Adipose tissue (tissue), 3 donors: ENCODE measurements around the gene C17orf78. TPM values are rescaled to one million over a fixed set of nuclear protein-coding genes. Genes with fewer than 3 reads are reported as not detected.
"Not testable (repeated sequence)": the region's sequence is repeated elsewhere in the genome, so short reads cannot be mapped to it uniquely, and the experiment has no call there.

Experiments used
- H3K27ac ChIP-seq: one replicate; pipeline ENCODE4 v1.5.1; 2013; ENCODE audit warnings: low read depth, low read length
- WGBS, 3 donors: extraction: QIAGEN DNeasy Blood & Tissue Kit; methylation state at CpG; one replicate each; pipeline ENCODE4 v1.1.7; 2013; 5-methylcytosine and 5-hydroxymethylcytosine counted together
- polyA plus RNA-seq, 3 donors: library from polyadenylated mRNA; stranded (reverse); fragments of 200-250 nt; gene quantifications; one replicate each; pipeline ENCODE4 v1.2.3, GENCODE V29; 2013
- donor health status: healthy with polysubstance abuse.
- donor health status: Bipolar disorder and iron deficiency.
- donor health status: healthy.

C17orf78 gene
- polyA plus RNA-seq, 3 donors: not detected

DNA sequence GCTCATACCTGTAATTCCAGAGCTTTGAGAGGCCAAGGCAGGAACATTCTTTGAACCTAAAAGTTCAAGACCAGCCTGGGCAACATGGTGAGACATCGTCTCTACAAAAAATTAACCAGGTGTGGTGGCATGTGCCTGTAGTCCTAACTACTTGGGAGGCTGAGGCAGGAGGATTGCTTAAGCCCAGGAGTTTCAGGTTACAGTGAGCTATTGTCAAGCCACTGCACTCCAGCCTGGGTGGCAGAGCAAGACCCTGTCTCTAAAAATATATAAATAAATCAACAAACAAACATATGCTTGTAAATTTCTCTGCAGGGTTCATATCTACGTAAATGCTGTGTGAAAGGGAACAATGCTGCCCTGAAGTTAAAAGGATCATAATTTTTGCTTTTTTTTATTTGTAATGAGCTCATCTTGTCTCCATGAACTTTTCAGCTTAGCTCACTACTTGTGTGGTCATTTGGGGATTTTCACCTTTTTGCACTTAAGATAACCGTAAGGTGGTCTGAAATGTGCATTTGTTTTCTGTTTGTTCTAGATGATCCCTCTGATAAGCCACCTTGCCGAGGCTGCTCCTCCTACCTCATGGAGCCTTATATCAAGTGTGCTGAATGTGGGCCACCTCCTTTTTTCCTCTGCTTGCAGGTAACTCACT lies 47.3 kb downstream of the C17orf78 start:
- no peak overlapping the region for H3K27ac ChIP-seq
- WGBS, 3 donors: 59 to 92% (median 77%) methylated on average over 4 of the region's 4 CpGs

DNA sequence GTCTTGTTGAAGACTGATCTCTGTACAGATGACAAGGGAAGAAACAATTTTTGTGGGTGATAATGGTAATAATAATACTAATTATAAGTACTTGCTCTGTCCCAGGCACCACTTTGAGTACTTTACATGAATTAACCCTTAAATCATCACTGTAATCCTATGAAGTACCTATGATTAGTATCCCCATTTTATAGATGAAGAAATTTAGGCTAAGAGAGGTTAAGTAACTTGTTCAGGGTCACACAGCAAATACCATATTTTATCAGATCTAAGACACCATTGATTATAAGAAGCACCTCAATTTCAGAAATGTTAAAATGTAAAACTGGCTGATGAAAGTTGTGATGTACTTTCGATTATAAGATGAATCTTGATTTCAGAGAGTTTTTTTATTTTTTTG lies 49.5 kb downstream of the C17orf78 start:
- 95 to 97% (median 97%) methylated on average over 1 of the region's 1 CpG for WGBS, 3 donors
- H3K27ac ChIP-seq: no peak overlapping the region

DNA sequence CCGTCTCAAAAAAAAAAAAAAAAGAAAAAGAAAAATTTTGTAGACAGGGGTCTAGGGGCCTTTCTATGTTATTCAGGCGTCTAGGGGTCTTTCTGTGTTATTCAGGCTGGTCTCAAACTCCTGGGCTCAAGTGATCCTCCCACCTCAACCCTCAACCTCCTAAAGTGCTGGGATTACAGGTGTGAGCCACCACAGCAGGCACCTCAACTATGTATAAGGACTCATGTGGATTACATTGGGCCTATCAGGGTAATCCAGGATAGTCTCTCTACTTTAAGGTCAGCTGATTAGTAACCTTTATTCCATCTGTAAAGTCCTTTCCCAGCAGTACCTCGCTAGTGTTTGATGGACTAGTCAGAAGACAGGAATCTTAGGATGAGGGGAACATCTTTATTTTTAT lies 53.3 kb downstream of the C17orf78 start:
- WGBS, 3 donors: 90 to 93% (median 93%) methylated on average over 3 of the region's 3 CpGs
- H3K27ac ChIP-seq: no peak overlapping the region

DNA sequence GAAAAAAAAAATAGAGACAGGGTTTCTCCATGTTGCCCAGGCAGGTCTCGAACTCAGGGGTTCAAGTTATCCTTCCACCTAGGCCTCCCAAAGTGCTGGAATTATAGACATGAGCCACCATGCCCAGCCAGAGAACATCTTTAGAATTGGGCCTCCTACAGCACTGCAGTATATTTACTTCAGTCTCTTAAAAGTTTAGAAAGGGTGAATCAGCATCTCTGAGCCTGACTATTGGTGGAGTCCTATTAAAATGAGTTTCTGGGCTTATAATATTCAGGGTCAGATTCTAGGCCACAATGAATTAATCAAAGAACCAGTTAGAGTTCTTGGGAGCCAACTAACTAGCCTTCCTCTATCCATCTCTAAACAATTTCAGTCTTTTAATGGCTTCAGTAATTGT lies 53.7 kb downstream of the C17orf78 start:
- 95 to 100% (median 96%) methylated on average over 1 of the region's 1 CpG for WGBS, 3 donors
- H3K27ac ChIP-seq: no peak overlapping the region

DNA sequence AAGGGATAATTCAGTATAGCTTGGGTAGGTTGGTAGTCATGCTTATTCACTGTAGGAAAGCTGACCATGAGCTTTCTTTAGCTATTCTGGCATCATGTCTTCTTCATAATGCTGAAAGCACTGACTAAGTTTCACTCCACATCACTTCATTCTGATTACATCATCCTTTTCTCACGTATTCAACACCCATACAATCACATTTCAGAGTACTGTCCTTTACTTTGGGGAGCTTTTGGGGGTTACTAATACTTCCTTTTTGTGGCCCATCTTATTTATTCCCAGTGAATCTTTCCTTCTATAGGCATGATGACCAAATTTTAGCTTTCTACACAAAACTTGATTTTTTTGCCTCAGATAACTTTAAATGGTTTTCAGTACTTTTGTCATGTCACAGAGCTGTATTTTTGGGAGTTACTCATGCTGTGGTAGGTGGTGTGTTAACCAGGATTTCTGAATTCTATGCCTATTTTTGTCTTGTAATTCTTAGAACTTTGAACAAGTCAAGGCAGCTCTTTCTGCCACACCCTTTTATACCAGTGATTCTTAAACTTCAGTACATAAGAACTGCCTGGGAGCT lies 54.4 kb downstream of the C17orf78 start:
- no peak overlapping the region for H3K27ac ChIP-seq
- 43 to 72% (median 50%) methylated on average over 1 of the region's 1 CpG for WGBS, 3 donors

DNA sequence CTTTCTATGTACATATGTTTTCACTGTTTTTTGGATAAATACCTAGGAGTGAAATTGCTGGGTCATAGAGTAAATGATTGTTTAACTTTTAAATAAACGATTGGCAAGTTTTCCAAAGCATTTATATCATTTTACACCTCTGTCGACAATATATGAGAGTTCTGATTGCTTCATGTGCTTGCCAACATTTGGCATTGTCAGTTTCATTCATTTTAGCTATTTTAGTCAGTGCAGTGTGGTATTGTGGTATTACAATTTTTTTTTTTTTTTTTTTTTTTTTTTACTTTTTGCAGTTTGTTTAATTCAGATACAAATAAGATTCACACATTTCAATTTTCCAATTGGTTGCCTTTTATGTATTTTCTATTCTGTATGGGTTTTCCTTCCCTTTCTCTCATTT lies 56.9 kb downstream of the C17orf78 start:
- WGBS, 3 donors: 92 to 97% (median 96%) methylated on average over 2 of the region's 2 CpGs
- H3K27ac ChIP-seq: no peak overlapping the region

DNA sequence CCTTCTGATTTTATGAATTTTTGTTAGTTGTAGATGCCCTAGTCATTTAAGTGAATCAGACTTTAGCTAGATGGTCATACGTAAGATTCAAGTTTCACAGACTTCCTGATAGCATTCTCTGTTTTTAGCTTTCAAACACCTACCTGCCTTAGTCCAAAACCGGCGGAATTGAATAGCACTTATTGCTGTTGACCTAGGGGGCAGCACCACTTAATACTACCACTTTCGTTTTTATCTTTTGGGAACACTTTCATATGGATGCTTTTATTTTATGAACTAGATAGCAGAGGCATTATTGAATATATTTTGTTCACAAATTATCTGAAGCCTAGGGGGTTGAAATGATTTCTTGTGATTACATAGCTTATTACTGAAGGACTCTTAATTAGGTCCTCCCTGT lies 62.4 kb downstream of the C17orf78 start:
- 75 to 81% (median 80%) methylated on average over 4 of the region's 4 CpGs for WGBS, 3 donors
- no peak overlapping the region for H3K27ac ChIP-seq

DNA sequence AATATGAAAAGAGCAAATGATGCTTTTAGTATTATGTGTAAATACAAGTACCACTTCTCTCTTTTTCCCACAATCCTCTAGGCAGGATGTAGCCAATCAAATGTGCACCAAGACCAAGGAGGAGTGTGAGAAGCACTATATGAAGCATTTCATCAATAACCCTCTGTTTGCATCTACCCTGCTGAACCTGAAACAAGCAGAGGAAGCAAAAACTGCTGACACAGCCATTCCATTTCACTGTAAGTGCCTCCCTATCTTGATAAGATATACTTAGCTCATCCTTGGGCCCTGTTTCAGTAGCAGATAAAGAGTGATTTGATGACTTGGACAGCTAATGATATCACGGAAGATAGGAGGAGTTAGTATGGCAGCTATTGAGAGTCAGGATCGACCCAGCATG lies 64.6 kb downstream of the C17orf78 start:
- 91 to 96% (median 95%) methylated on average over 2 of the region's 2 CpGs for WGBS, 3 donors

DNA sequence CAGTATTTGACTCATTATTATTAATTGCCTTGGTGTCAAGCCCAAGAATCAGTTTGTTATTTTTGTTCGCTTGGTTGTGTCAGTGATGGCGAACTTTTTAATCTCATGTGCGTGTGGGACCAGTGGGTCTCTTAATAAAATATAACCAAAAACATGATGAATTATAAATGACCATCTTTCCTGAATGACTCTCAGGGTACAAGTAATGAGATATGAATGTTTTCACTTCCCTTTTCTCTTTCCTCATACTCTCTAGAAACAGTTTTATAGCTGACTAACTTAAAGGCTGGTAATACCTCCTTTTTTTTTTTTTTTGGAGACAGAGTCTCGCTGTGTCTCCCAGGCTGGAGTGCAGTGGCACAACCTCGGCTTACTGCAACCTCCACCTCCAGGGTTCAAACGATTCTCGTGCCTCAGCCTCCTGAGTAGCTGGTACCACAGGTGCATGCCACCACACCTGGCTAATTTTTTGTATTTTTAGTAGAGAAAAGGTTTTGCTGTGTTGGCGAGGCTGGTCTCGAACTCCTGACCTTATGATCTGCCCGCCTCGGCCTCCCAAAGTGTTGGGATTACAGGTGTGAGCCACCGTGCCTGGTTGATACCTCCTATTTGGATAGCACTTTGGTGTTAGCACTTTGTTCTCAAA lies 65.7 kb downstream of the C17orf78 start:
- WGBS, 3 donors: 90 to 92% (median 92%) methylated on average over 12 of the region's 12 CpGs
- not testable (repeated sequence) for H3K27ac ChIP-seq

More for the DNA sequence above, 64.6 kb downstream of the C17orf78 start:
- H3K27ac ChIP-seq: no peak overlapping the region

Other genes with a start within 250 kb of the C17orf78 start
- gene ACACA, start 30.9 kb downstream of the C17orf78 start, polyA plus RNA-seq: 10 to 100 TPM in 2 of 3 donors, 1 to 10 TPM in 1; 9.5 to 40.2 (median 26.5) TPM
- gene TADA2A, start 30.9 kb downstream of the C17orf78 start, polyA plus RNA-seq: 1 to 10 TPM; 4.5 to 8.3 (median 6.8) TPM
- gene DUSP14, start 113.9 kb downstream of the C17orf78 start, polyA plus RNA-seq: 10 to 100 TPM in 2 of 3 donors, 1 to 10 TPM in 1; 3.2 to 35.1 (median 13.0) TPM
- 1 to 10 TPM; 6.3 to 10.0 (median 9.4) TPM for gene SYNRG, start 233.4 kb downstream of the C17orf78 start, polyA plus RNA-seq